Activated T-helper 1 cell treated with anti-CD3 and anti-CD28 coated beads, Interleukin-12 subunit alpha, Interleukin-12 subunit beta, Interleukin-2, Interleukin-4 antibody, amounts not matched to agents 30 ng/mL and 10 ng/mL and 1 ng/mL, durations not matched to agents 14 hours and 24 hours and 36 hours (primary cell): ENCODE measurements around the gene DCXR. TPM values are rescaled to one million over a fixed set of nuclear protein-coding genes. Genes with fewer than 3 reads are reported as not detected.

Experiments
- DNase-seq: peaks from one replicate; pipeline ENCODE4 v3.0.0; 2021; ENCODE audit warnings: low spot score
- H3K27ac Mint-ChIP-seq: one replicate; pipeline ENCODE4 v1.8.0; 2021; ENCODE audit warnings: mild to moderate bottlenecking, mixed read lengths
- H3K27me3 Mint-ChIP-seq: one replicate; pipeline ENCODE4 v1.8.0; 2022; ENCODE audit warnings: mild to moderate bottlenecking, moderate library complexity, mixed read lengths; ENCODE audit not compliant: insufficient read depth
- H3K36me3 Mint-ChIP-seq: one replicate; pipeline ENCODE4 v1.8.0; 2021; ENCODE audit warnings: low read depth, mixed read lengths
- H3K4me1 Mint-ChIP-seq: one replicate; pipeline ENCODE4 v1.8.0; 2021; ENCODE audit warnings: low read depth, mixed read lengths
- H3K4me3 Mint-ChIP-seq: one replicate; pipeline ENCODE4 v1.8.0; 2021; ENCODE audit warnings: mild to moderate bottlenecking, moderate library complexity, mixed read lengths
- H3K9me3 Mint-ChIP-seq: one replicate; pipeline ENCODE4 v1.8.0; 2021; ENCODE audit warnings: mixed read lengths
- intact Hi-C: fragments of 100-400 bp; cut with micrococcal nuclease; formaldehyde crosslinking; loops from one replicate; pipeline ENCODE4 v1.15.1; 2024
- total RNA-seq: library from RNA; stranded (reverse); gene quantifications from 2 replicates; pipeline ENCODE4 v1.2.3, GENCODE V29; 2022

DCXR gene
- total RNA-seq, 1 donor from 2014 or later, result 125 TPM

GRCh38 chr17:82063424-82064415 lies 26.2 kb upstream of the DCXR start:
- Mint-ChIP-seq H3K27ac (no peak overlapping the region), H3K4me1 (no peaks in the 10 kb centered on the region), H3K4me3 (peak overlapping the region; percentile 77), H3K36me3 (peaks cover 6% of the 10 kb centered on the region), H3K9me3 (no peaks in the 10 kb centered on the region), H3K27me3 (no peaks in the 10 kb centered on the region)
- no peak for DNase-seq
- intact Hi-C loops, result no loop called here

- Mint-ChIP-seq H3K27me3 (no peaks in the 10 kb centered on the region), H3K9me3 (no peaks in the 10 kb centered on the region)
- intact Hi-C loops, result no loop called here
These were observed 25.5 kb upstream of the DCXR start for GRCh38 chr17:82062984-82063368.

GRCh38 chr17:82062076-82062983 lies 24.8 kb upstream of the DCXR start:
- no peaks in the 10 kb centered on the region for H3K27me3 Mint-ChIP-seq
- H3K27ac Mint-ChIP-seq, result no peak overlapping the region
- peak overlapping the region; percentile 42 for H3K4me3 Mint-ChIP-seq
- DNase-seq, result no peak
- H3K36me3 Mint-ChIP-seq, result peaks cover 6% of the 10 kb centered on the region
- H3K4me1 Mint-ChIP-seq, result no peaks in the 10 kb centered on the region
- intact Hi-C loops, result no loop called here
- H3K9me3 Mint-ChIP-seq, result no peaks in the 10 kb centered on the region

More at GRCh38 chr17:82062984-82063368, 25.5 kb upstream of the DCXR start:
- DNase-seq, result no peak
- Mint-ChIP-seq H3K4me3 (no peak overlapping the region), H3K4me1 (no peaks in the 10 kb centered on the region), H3K36me3 (peaks cover 6% of the 10 kb centered on the region), H3K27ac (no peak overlapping the region)

GRCh38 chr17:82061047-82061925 lies 23.8 kb upstream of the DCXR start:
- intact Hi-C loops, result no loop called here
- no peak overlapping the region for H3K27ac Mint-ChIP-seq
- no peak overlapping the region for H3K4me3 Mint-ChIP-seq
- no peak for DNase-seq
- H3K36me3 Mint-ChIP-seq, result peaks cover 6% of the 10 kb centered on the region
- H3K9me3 Mint-ChIP-seq, result no peaks in the 10 kb centered on the region
- no peaks in the 10 kb centered on the region for H3K4me1 Mint-ChIP-seq
- no peaks in the 10 kb centered on the region for H3K27me3 Mint-ChIP-seq

- Mint-ChIP-seq H3K9me3 (no peaks in the 10 kb centered on the region), H3K4me1 (no peaks in the 10 kb centered on the region), H3K4me3 (no peak overlapping the region), H3K27ac (no peak overlapping the region), H3K27me3 (no peaks in the 10 kb centered on the region), H3K36me3 (peaks cover 3% of the 10 kb centered on the region)
- intact Hi-C loops, result no loop called here
- DNase-seq, result no peak
These were observed 23.1 kb upstream of the DCXR start for GRCh38 chr17:82060614-82061013.

GRCh38 chr17:82060001-82060380 lies 22.5 kb upstream of the DCXR start:
- Mint-ChIP-seq H3K27ac (no peak overlapping the region), H3K4me1 (no peaks in the 10 kb centered on the region), H3K4me3 (no peak overlapping the region), H3K27me3 (no peaks in the 10 kb centered on the region), H3K9me3 (no peaks in the 10 kb centered on the region), H3K36me3 (peaks cover 3% of the 10 kb centered on the region)
- no peak for DNase-seq
- intact Hi-C loops, result no loop called here

- no peak for DNase-seq
- Mint-ChIP-seq H3K27ac (no peak overlapping the region), H3K9me3 (no peaks in the 10 kb centered on the region), H3K27me3 (no peaks in the 10 kb centered on the region), H3K36me3 (peaks cover 5% of the 10 kb centered on the region), H3K4me1 (no peaks in the 10 kb centered on the region), H3K4me3 (no peak overlapping the region)
- intact Hi-C loops, result no loop called here
These were observed 21.9 kb upstream of the DCXR start for GRCh38 chr17:82059272-82060000.

- Mint-ChIP-seq H3K27me3 (no peaks in the 10 kb centered on the region), H3K4me1 (no peaks in the 10 kb centered on the region), H3K36me3 (peaks cover 5% of the 10 kb centered on the region), H3K27ac (no peak overlapping the region), H3K4me3 (no peak overlapping the region), H3K9me3 (no peaks in the 10 kb centered on the region)
- DNase-seq, result no peak
- intact Hi-C loops, result no loop called here
These were observed 21.4 kb upstream of the DCXR start for GRCh38 chr17:82058855-82059249.

- DNase-seq, result no peak
- H3K4me1 Mint-ChIP-seq, result no peaks in the 10 kb centered on the region
- H3K9me3 Mint-ChIP-seq, result no peaks in the 10 kb centered on the region
- no peak overlapping the region for H3K4me3 Mint-ChIP-seq
- peak overlapping the region; percentile 12 for H3K27ac Mint-ChIP-seq
- H3K36me3 Mint-ChIP-seq, result peaks cover 5% of the 10 kb centered on the region
- intact Hi-C loops, result no loop called here
- no peaks in the 10 kb centered on the region for H3K27me3 Mint-ChIP-seq
These were observed 20.8 kb upstream of the DCXR start for GRCh38 chr17:82058230-82058854.

- H3K27me3 Mint-ChIP-seq, result no peaks in the 10 kb centered on the region
- H3K9me3 Mint-ChIP-seq, result no peaks in the 10 kb centered on the region
- intact Hi-C loops, result no loop called here
- no peak for DNase-seq
- no peak overlapping the region for H3K4me3 Mint-ChIP-seq
- H3K27ac Mint-ChIP-seq, result no peak overlapping the region
- H3K4me1 Mint-ChIP-seq, result no peaks in the 10 kb centered on the region
- H3K36me3 Mint-ChIP-seq, result peaks cover 3% of the 10 kb centered on the region
These were observed 19.5 kb upstream of the DCXR start for GRCh38 chr17:82056729-82057621.
